HEK293 (cell line): ENCODE data around the gene FBXW5.

Source experiments
- CTCF ChIA-PET: fragments of 350-600 bp; formaldehyde crosslinking; extraction: SDS; loops from one replicate; lab custom pipeline; 2021; ENCODE audit warnings: antibody characterized with exemption; lab: Yijun Ruan, JAX
- POLR2A ChIA-PET: fragments of 300-600 bp; formaldehyde crosslinking; extraction: SDS; loops from one replicate; lab custom pipeline; 2020; ENCODE audit warnings: antibody characterized with exemption, inconsistent platforms; lab: Yijun Ruan, JAX
- H3K27ac ChIP-seq: fragments of 200-500 bp; sonication (Bioruptor generic); 2 replicates; pipeline ENCODE4 v1.5.1; 2014; ENCODE audit warnings: low read depth, low read length, control low read depth, inconsistent platforms; ENCODE audit errors: extremely low read depth
- H3K36me3 ChIP-seq, 2 experiments: fragments of 200-500 bp in 1 of 2; sonication (Bioruptor generic) in 1 of 2; 1 replicate in 1 of 2; 2 replicates in 1 of 2; pipeline ENCODE4 v1.5.1; 2014 to 2017; ENCODE audit warnings: inconsistent platforms in 2 of 2, low read length in 2 of 2; ENCODE audit not compliant: control insufficient read depth in 2 of 2, insufficient read depth in 1 of 2
- H3K4me1 ChIP-seq: fragments of 200-500 bp; sonication (Bioruptor generic); 2 replicates; pipeline ENCODE4 v1.5.1; 2014; ENCODE audit warnings: mild to moderate bottlenecking, low read length, inconsistent platforms; ENCODE audit not compliant: control insufficient read depth, insufficient read depth
- H3K4me3 ChIP-seq: 2 replicates; pipeline ENCODE4 v1.5.1; 2011; ENCODE audit warnings: low read depth, mild to moderate bottlenecking, control low read depth, low read length, moderate library complexity
- H3K9me3 ChIP-seq: fragments of 200-500 bp; sonication (Bioruptor generic); 2 replicates; pipeline ENCODE4 v1.5.1; 2014; ENCODE audit warnings: low read depth, low read length, inconsistent platforms; ENCODE audit not compliant: control insufficient read depth, insufficient read depth
- BCL11B ChIP-seq: fragments of 450-650 bp; formaldehyde crosslinking; IDR thresholded peaks from 2 replicates; pipeline ENCODE4 v1.5.1; 2016; ENCODE audit warnings: low read depth, missing biosample characterization, missing genetic modification characterization
- EGR2 ChIP-seq: fragments of 450-650 bp; formaldehyde crosslinking; IDR thresholded peaks from 2 replicates; pipeline ENCODE4 v1.5.1; 2016; ENCODE audit warnings: low read depth, missing biosample characterization, missing genetic modification characterization
- GLI2 ChIP-seq: fragments of 450-650 bp; formaldehyde crosslinking; IDR thresholded peaks from 2 replicates; pipeline ENCODE4; 2017; ENCODE audit warnings: missing biosample characterization, missing genetic modification characterization, low read depth, borderline replicate concordance
- KLF10 ChIP-seq: fragments of 450-650 bp; IDR thresholded peaks from 2 replicates; pipeline ENCODE4 v1.5.1; 2018; ENCODE audit warnings: missing biosample characterization, mild to moderate bottlenecking, missing genetic modification characterization
- KLF16 ChIP-seq: fragments of 450-650 bp; formaldehyde crosslinking; IDR thresholded peaks from 2 replicates; pipeline ENCODE4 v1.5.1; 2017; ENCODE audit warnings: missing biosample characterization, missing genetic modification characterization
- SALL2 ChIP-seq: fragments of 450-650 bp; formaldehyde crosslinking; IDR thresholded peaks from 2 replicates; pipeline ENCODE4 v1.5.0; 2017; ENCODE audit warnings: missing biosample characterization, mild to moderate bottlenecking, missing genetic modification characterization, borderline replicate concordance
- SP3 ChIP-seq: fragments of 450-650 bp; formaldehyde crosslinking; IDR thresholded peaks from 2 replicates; pipeline ENCODE4 v1.5.1; 2016; ENCODE audit warnings: missing biosample characterization, missing genetic modification characterization
- YY1 ChIP-seq: fragments of 450-650 bp; formaldehyde crosslinking; IDR thresholded peaks from 2 replicates; pipeline ENCODE4 v1.5.1; 2018; ENCODE audit warnings: missing biosample characterization, missing genetic modification characterization
- ZBTB1 ChIP-seq: fragments of 450-650 bp; formaldehyde crosslinking; IDR thresholded peaks from 2 replicates; pipeline ENCODE4 v1.5.1; 2016; ENCODE audit warnings: missing biosample characterization, missing genetic modification characterization
- ZNF114 ChIP-seq: fragments of 450-650 bp; formaldehyde crosslinking; IDR thresholded peaks from 2 replicates; pipeline ENCODE4 v1.5.0; 2017; ENCODE audit warnings: missing biosample characterization, missing genetic modification characterization
- ZNF211 ChIP-seq: fragments of 450-650 bp; formaldehyde crosslinking; IDR thresholded peaks from 2 replicates; pipeline ENCODE4 v1.5.1; 2016; ENCODE audit warnings: low read depth, missing biosample characterization, missing genetic modification characterization
- ZNF248 ChIP-seq: fragments of 450-650 bp; formaldehyde crosslinking; IDR thresholded peaks from 2 replicates; pipeline ENCODE4 v1.5.1; 2017; ENCODE audit warnings: missing biosample characterization, missing genetic modification characterization
- ZNF302 ChIP-seq: fragments of 450-650 bp; formaldehyde crosslinking; IDR thresholded peaks from 2 replicates; pipeline ENCODE4 v1.5.1; 2016; ENCODE audit warnings: missing biosample characterization, missing genetic modification characterization, low read depth
- ZNF394 ChIP-seq: fragments of 450-650 bp; formaldehyde crosslinking; IDR thresholded peaks from 2 replicates; pipeline ENCODE4 v1.5.1; 2016; ENCODE audit warnings: missing biosample characterization, missing genetic modification characterization, mild to moderate bottlenecking, moderate library complexity, borderline replicate concordance
- ZNF530 ChIP-seq: fragments of 450-650 bp; formaldehyde crosslinking; IDR thresholded peaks from 2 replicates; pipeline ENCODE4 v1.5.1; 2016; ENCODE audit warnings: low read depth, missing biosample characterization, missing genetic modification characterization
- ZNF558 ChIP-seq: fragments of 450-650 bp; formaldehyde crosslinking; IDR thresholded peaks from 2 replicates; pipeline ENCODE4 v1.5.1; 2016; ENCODE audit warnings: missing biosample characterization, missing genetic modification characterization
- ZNF664 ChIP-seq: fragments of 450-650 bp; formaldehyde crosslinking; IDR thresholded peaks from 2 replicates; pipeline ENCODE4 v1.5.1; 2016; ENCODE audit warnings: missing biosample characterization, missing genetic modification characterization
- ZNF768 ChIP-seq: fragments of 450-650 bp; formaldehyde crosslinking; IDR thresholded peaks from 2 replicates; pipeline ENCODE4 v1.5.1; 2018; ENCODE audit warnings: missing biosample characterization, mild to moderate bottlenecking, missing genetic modification characterization
- ZXDB ChIP-seq: fragments of 450-650 bp; formaldehyde crosslinking; IDR thresholded peaks from 2 replicates; pipeline ENCODE4 v1.5.1; 2016; ENCODE audit warnings: missing biosample characterization, missing genetic modification characterization
- TF ChIP-seq, protein P1 (sequence below): fragments of 450-650 bp; formaldehyde crosslinking; IDR thresholded peaks from 2 replicates; pipeline ENCODE4 v1.5.1; 2016; ENCODE audit warnings: missing biosample characterization, missing genetic modification characterization
- TF ChIP-seq, protein P2 (sequence below): fragments of 450-650 bp; formaldehyde crosslinking; IDR thresholded peaks from 2 replicates; pipeline ENCODE4 v1.5.1; 2017; ENCODE audit warnings: missing biosample characterization, missing genetic modification characterization
- TF ChIP-seq, protein P3 (sequence below): fragments of 450-650 bp; formaldehyde crosslinking; IDR thresholded peaks from 2 replicates; pipeline ENCODE4 v1.5.1; 2016; ENCODE audit warnings: missing biosample characterization, missing genetic modification characterization
- TF ChIP-seq, protein P4 (sequence below): fragments of 450-650 bp; formaldehyde crosslinking; IDR thresholded peaks from 2 replicates; pipeline ENCODE4 v1.5.1; 2016; ENCODE audit warnings: missing biosample characterization, missing genetic modification characterization

Gene FBXW5

DNA sequence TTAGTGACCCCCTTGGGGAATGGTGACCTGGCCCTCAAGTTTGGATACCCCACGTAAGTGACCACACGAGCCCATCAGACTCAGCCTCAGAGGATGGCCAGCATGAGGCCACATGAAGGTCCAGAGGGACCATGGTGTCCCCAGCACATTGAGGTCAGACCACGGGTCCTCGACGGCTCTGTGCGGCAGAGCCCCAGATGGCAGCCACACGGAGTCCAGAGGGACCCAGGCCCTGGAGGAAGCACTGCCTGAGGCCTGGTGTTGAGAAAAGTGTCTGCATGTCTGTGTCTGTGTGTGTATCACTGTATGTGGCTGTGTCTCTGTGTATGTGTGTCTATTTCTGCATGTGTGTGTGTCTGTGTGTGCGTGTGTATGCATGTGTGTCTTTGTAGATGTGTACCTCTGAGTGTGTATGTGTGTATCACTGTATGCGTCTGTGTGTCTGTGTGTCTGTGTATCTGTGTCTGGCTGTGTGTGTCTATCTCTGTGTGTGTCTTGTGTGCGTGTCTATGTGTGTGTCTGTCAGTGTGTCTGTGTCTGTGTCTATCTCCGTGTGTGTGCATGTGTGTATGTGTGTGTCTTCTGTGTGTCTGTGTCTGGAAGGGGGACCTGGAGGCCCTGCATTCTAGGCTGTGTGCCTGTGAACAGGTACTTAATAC lies 39.2 kb upstream of the FBXW5 start (continued):
- TF ChIP-seq KLF16 (no peak), ZNF394 (no peak), SALL2 (no peak), ZBTB1 (no peak), ZNF248 (no peak), ZNF211 (tag by site-specific recombination) (no peak), SP3 (tag by site-specific recombination) (no peak), ZNF664 (tag by site-specific recombination) (no peak), BCL11B (tag by site-specific recombination) (no peak), GLI2 (tag by site-specific recombination) (no peak), ZNF558 (no peak)
- TF ChIP-seq, protein P1, sequence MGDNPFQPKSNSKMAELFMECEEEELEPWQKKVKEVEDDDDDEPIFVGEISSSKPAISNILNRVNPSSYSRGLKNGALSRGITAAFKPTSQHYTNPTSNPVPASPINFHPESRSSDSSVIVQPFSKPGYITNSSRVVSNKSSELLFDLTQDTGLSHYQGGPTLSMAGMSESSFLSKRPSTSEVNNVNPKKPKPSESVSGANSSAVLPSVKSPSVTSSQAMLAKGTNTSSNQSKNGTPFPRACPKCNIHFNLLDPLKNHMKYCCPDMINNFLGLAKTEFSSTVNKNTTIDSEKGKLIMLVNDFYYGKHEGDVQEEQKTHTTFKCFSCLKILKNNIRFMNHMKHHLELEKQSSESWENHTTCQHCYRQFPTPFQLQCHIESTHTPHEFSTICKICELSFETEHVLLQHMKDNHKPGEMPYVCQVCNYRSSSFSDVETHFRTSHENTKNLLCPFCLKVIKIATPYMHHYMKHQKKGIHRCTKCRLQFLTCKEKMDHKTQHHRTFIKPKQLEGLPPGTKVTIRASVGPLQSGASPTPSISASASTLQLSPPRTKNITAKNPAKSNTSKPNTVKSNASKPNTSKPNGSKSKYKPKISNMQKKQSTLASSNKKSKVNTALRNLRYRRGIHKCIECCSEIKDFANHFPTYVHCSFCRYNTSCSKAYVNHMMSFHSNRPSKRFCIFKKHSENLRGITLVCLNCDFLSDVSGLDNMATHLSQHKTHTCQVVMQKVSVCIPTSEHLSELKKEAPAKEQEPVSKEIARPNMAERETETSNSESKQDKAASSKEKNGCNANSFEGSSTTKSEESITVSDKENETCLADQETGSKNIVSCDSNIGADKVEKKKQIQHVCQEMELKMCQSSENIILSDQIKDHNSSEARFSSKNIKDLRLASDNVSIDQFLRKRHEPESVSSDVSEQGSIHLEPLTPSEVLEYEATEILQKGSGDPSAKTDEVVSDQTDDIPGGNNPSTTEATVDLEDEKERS (tag by site-specific recombination), result no peak
- TF ChIP-seq, protein P2, sequence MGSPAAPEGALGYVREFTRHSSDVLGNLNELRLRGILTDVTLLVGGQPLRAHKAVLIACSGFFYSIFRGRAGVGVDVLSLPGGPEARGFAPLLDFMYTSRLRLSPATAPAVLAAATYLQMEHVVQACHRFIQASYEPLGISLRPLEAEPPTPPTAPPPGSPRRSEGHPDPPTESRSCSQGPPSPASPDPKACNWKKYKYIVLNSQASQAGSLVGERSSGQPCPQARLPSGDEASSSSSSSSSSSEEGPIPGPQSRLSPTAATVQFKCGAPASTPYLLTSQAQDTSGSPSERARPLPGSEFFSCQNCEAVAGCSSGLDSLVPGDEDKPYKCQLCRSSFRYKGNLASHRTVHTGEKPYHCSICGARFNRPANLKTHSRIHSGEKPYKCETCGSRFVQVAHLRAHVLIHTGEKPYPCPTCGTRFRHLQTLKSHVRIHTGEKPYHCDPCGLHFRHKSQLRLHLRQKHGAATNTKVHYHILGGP, result no peak
- TF ChIP-seq, protein P3, sequence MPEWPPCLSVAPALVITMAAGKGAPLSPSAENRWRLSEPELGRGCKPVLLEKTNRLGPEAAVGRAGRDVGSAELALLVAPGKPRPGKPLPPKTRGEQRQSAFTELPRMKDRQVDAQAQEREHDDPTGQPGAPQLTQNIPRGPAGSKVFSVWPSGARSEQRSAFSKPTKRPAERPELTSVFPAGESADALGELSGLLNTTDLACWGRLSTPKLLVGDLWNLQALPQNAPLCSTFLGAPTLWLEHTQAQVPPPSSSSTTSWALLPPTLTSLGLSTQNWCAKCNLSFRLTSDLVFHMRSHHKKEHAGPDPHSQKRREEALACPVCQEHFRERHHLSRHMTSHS (tag by site-specific recombination), result no peak
- TF ChIP-seq, all 188 proteins: peak for 10

DNA sequence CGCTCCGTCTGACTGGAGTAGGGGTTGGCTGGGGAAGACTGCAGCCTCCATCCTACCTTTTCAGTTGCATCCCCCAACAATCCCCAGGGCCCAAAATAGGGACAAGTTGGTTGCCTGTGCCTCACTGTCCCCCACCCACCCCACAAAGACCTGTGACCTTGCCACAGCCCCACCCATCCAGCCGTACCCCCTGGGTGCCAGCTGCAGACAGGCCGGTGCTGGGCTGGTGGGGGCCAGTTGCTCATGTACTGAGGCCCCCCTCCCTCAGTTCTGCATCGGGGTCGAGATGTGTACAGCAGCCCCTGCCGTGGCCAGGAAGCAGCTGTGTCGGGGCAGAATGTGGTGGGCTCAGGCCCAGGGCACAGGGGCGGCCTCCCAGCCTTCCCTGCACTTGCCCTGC lies 38.6 kb upstream of the FBXW5 start:
- Histone ChIP-seq H3K4me3 (no peak overlapping the region), H3K9me3 (no peaks in the 10 kb centered on the region), H3K4me1 (no peaks in the 10 kb centered on the region), H3K36me3 (no peaks in the 10 kb centered on the region), H3K27ac (no peak overlapping the region)
- POLR2A ChIA-PET, result no interaction called here
- CTCF ChIA-PET, result no interaction called here
- no peak for TF ChIP-seq ZXDB (tag by site-specific recombination)
- TF ChIP-seq ZNF302 (tag by site-specific recombination), result no peak
- no peak for TF ChIP-seq ZNF114 (tag by site-specific recombination)
- TF ChIP-seq, protein P4, sequence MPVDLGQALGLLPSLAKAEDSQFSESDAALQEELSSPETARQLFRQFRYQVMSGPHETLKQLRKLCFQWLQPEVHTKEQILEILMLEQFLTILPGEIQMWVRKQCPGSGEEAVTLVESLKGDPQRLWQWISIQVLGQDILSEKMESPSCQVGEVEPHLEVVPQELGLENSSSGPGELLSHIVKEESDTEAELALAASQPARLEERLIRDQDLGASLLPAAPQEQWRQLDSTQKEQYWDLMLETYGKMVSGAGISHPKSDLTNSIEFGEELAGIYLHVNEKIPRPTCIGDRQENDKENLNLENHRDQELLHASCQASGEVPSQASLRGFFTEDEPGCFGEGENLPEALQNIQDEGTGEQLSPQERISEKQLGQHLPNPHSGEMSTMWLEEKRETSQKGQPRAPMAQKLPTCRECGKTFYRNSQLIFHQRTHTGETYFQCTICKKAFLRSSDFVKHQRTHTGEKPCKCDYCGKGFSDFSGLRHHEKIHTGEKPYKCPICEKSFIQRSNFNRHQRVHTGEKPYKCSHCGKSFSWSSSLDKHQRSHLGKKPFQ, result no peak
- no peak for TF ChIP-seq ZNF248
- no peak for TF ChIP-seq ZNF768 (tag by site-specific recombination)
- no peak for TF ChIP-seq YY1 (tag by site-specific recombination)
- no peak for TF ChIP-seq EGR2 (tag by site-specific recombination)
- no peak for TF ChIP-seq ZNF530
- TF ChIP-seq KLF10, result no peak
